Caco-2 (cell line): ENCODE measurements around the gene RPS6KA2. TPM values are rescaled to one million over a fixed set of nuclear protein-coding genes. Genes with fewer than 3 reads are reported as not detected.

ENCODE experiments used
- BruUV-seq: library from RNA; stranded (reverse); fragments of 400-500 nt; replicated peaks from 2 replicates; lab custom pipeline; 2021; lab: Mats Ljungman, UMichigan
- CTCF ChIA-PET: fragments of 300-600 bp; sonication (Branson Sonifier 250); formaldehyde crosslinking; loops from one replicate; lab custom pipeline; 2022; ENCODE audit warnings: antibody characterized with exemption; lab: Charles Lee
- POLR2A ChIA-PET: fragments of 300-600 bp; sonication (Branson Sonifier 250); formaldehyde crosslinking; loops from one replicate; lab custom pipeline; 2022; ENCODE audit warnings: antibody characterized with exemption; lab: Charles Lee
- DNase-seq, 2 experiments: peaks; one replicate each; pipeline versions ENCODE4 v3.0.0 to v3.0.0-alpha.2; 2020 to 2022
- H3K27me3 ChIP-seq: replicated peaks from 2 replicates; pipeline ENCODE4 v1.6.0; 2011; ENCODE audit warnings: low read length; ENCODE audit not compliant: control insufficient read depth, insufficient read depth
- H3K36me3 ChIP-seq: 2 replicates; pipeline ENCODE4 v1.5.1; 2011; ENCODE audit warnings: low read length; ENCODE audit not compliant: control insufficient read depth, insufficient read depth
- H3K4me1 ChIP-seq: fragments of 250-450 bp; sonication (Bioruptor Pico); 2 replicates; pipeline ENCODE4 v1.5.1; 2020; ENCODE audit warnings: mild to moderate bottlenecking
- H3K4me3 ChIP-seq: 2 replicates; pipeline ENCODE4 v1.5.1; 2011; ENCODE audit warnings: low read depth, mild to moderate bottlenecking, control low read depth, low read length
- H3K9me3 ChIP-seq: fragments of 250-450 bp; sonication (Bioruptor Pico); 2 replicates; pipeline ENCODE4 v1.5.1; 2020; ENCODE audit warnings: mild to moderate bottlenecking, moderate library complexity
- H3K27ac Mint-ChIP-seq: one replicate; pipeline ENCODE4 v1.8.0; 2022; ENCODE audit warnings: mixed read lengths; ENCODE audit not compliant: unreplicated experiment
- H3K27me3 Mint-ChIP-seq: one replicate; pipeline ENCODE4 v1.8.0; 2022; ENCODE audit warnings: mixed read lengths; ENCODE audit not compliant: insufficient read depth, unreplicated experiment
- H3K36me3 Mint-ChIP-seq: one replicate; pipeline ENCODE4 v1.8.0; 2022; ENCODE audit warnings: mild to moderate bottlenecking, mixed read lengths; ENCODE audit not compliant: insufficient read depth, unreplicated experiment
- H3K4me1 Mint-ChIP-seq: one replicate; pipeline ENCODE4 v1.8.0; 2022; ENCODE audit warnings: low read depth, mixed read lengths; ENCODE audit not compliant: unreplicated experiment
- H3K4me3 Mint-ChIP-seq: one replicate; pipeline ENCODE4 v1.8.0; 2022; ENCODE audit warnings: mild to moderate bottlenecking, moderate library complexity, mixed read lengths; ENCODE audit not compliant: unreplicated experiment
- H3K9me3 Mint-ChIP-seq: one replicate; pipeline ENCODE4 v1.8.0; 2022; ENCODE audit warnings: mixed read lengths; ENCODE audit not compliant: unreplicated experiment
- intact Hi-C: fragments of 100-400 bp; cut with micrococcal nuclease; formaldehyde crosslinking; loops from one replicate; pipeline ENCODE4 v1.10.0; 2022; ENCODE audit not compliant: unreplicated experiment
- total RNA-seq: library from RNA; stranded (reverse); gene quantifications from 2 replicates; pipeline ENCODE4 v1.2.3, GENCODE V29; 2022
- TF ChIP-seq, protein P1 (sequence below), 2 experiments: fragments of 200-600 bp in 1 of 2; IDR thresholded peaks; 1 replicate in 1 of 2; 2 replicates in 1 of 2; pipeline versions ENCODE4 v1.5.1 to v1.8.0; 2011 to 2022; ENCODE audit warnings: antibody characterized with exemption in 1 of 2, control low read depth in 1 of 2, inconsistent platforms in 1 of 2, low read depth in 1 of 2, low read length in 1 of 2, mild to moderate bottlenecking in 1 of 2, moderate library complexity in 1 of 2; ENCODE audit not compliant: insufficient read depth in 1 of 2, severe bottlenecking in 1 of 2, unreplicated experiment in 1 of 2

RPS6KA2 gene
- total RNA-seq, 1 experiment from 2014 or later = 5.6 TPM

GRCh38 chr6:166440729-166441128 lies 186.3 kb downstream of the RPS6KA2 start:
- Mint-ChIP-seq H3K27me3 (peaks cover 14% of the 10 kb centered on the region), H3K9me3 (no peaks in the 10 kb centered on the region), H3K4me1 (no peaks in the 10 kb centered on the region), H3K4me3 (no peak overlapping the region), H3K36me3 (no peaks in the 10 kb centered on the region), H3K27ac (no peak overlapping the region)
- Histone ChIP-seq H3K4me3 (no peak overlapping the region), H3K27me3 (no peaks in the 10 kb centered on the region; the same call in 1 of the 2 replicates), H3K9me3 (no peaks in the 10 kb centered on the region), H3K4me1 (no peaks in the 10 kb centered on the region), H3K36me3 (no peaks in the 10 kb centered on the region)
- intact Hi-C loops = no loop called here
- DNase-seq = no peak
- TF ChIP-seq, protein P1, sequence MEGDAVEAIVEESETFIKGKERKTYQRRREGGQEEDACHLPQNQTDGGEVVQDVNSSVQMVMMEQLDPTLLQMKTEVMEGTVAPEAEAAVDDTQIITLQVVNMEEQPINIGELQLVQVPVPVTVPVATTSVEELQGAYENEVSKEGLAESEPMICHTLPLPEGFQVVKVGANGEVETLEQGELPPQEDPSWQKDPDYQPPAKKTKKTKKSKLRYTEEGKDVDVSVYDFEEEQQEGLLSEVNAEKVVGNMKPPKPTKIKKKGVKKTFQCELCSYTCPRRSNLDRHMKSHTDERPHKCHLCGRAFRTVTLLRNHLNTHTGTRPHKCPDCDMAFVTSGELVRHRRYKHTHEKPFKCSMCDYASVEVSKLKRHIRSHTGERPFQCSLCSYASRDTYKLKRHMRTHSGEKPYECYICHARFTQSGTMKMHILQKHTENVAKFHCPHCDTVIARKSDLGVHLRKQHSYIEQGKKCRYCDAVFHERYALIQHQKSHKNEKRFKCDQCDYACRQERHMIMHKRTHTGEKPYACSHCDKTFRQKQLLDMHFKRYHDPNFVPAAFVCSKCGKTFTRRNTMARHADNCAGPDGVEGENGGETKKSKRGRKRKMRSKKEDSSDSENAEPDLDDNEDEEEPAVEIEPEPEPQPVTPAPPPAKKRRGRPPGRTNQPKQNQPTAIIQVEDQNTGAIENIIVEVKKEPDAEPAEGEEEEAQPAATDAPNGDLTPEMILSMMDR (IDR thresholded peaks at IDR 0.05; ENCODE audit: insufficient read depth in 1 of 2, low read depth in 1 of 2, low read length in 1 of 2, severe bottlenecking in 1 of 2, unreplicated experiment in 1 of 2) = no peak
- ChIA-PET CTCF (no interaction called here), POLR2A (no interaction called here)
- BruUV-seq = no TSS peak

DNA sequence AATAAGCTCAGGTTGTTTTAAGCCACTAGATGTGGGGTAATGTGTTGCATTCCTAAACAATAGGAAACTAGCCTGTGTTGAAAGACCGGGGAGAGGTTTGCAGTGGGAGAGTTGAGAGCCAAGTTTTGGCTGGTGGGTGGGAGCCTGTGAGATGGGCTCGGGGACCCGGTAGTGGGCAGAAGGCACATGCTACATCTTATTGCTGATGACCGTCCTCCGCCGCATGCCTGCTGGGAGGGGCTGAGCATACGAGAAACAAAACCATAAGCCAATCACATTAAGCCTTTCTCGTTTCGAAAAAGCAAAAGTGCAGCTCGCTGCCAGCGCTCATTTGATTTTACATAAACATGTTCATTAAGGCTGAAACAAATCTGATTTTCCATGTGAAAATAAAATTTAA lies 186.9 kb downstream of the RPS6KA2 start:
- BruUV-seq = no TSS peak
- Mint-ChIP-seq H3K27ac (no peak overlapping the region), H3K36me3 (no peaks in the 10 kb centered on the region)

DNA sequence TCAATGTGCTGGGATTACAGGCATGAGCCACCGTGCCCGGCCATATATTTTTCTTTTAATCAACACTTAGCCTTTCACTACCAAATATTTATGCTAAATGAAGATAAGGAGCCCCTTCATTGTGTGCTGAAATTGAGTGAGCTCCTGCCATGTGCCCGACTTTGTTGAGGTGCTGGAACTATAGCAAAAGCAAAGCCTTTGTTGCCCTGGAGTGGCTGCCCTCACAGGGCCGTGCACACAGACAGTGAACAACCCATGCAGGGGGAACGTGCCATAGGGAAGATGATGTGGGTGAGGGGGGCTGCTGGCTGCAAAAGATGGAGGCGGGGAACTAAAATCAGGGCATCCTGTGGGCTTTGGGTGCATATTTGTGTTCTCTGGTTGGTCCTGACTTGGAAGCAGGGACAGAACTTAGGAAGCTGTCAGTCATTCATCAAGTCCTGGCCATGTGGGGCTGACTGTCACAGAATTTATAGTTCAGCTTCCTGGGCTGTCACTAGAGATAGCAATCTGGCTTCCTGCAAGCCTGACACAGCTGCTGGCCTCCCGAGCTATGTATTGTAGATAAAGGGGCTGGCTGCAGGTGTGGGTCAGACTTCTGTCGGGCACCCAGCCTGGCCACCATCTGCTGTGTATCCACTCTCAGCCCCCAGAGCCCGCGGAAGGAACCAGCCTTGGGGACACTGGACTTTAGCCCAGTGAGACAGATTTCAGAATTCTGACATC lies 187.5 kb downstream of the RPS6KA2 start:
- Mint-ChIP-seq H3K9me3 (no peaks in the 10 kb centered on the region), H3K27ac (no peak overlapping the region), H3K27me3 (peaks cover 14% of the 10 kb centered on the region), H3K4me1 (no peaks in the 10 kb centered on the region), H3K36me3 (no peaks in the 10 kb centered on the region), H3K4me3 (no peak overlapping the region)
- TF ChIP-seq, protein P1 (IDR thresholded peaks at IDR 0.05; ENCODE audit: insufficient read depth in 1 of 2, low read depth in 1 of 2, low read length in 1 of 2, severe bottlenecking in 1 of 2, unreplicated experiment in 1 of 2) = no peak
- no peaks in the 10 kb centered on the region for H3K36me3 ChIP-seq
- no peaks in the 10 kb centered on the region; the same call in 1 of the 2 replicates for H3K27me3 ChIP-seq
- DNase-seq = no peak
- intact Hi-C loops = loop anchor here (10.0 kb wide), 1 partner anchor 325 kb away; no protein-coding TSS in a partner anchor
- H3K4me3 ChIP-seq = no peak overlapping the region
- no TSS peak for BruUV-seq
- CTCF ChIA-PET = interaction anchor here (1.2 kb wide), 1 partner anchor 188 kb away, joined by 5 read pairs; no protein-coding TSS in a partner anchor
- POLR2A ChIA-PET = no interaction called here
- no peaks in the 10 kb centered on the region for H3K9me3 ChIP-seq
- H3K4me1 ChIP-seq = no peaks in the 10 kb centered on the region

More for the DNA sequence above, 186.9 kb downstream of the RPS6KA2 start:
- TF ChIP-seq, protein P1 (IDR thresholded peaks at IDR 0.05; ENCODE audit: insufficient read depth in 1 of 2, low read depth in 1 of 2, low read length in 1 of 2, severe bottlenecking in 1 of 2, unreplicated experiment in 1 of 2) = no peak
- Histone ChIP-seq H3K4me3 (no peak overlapping the region), H3K36me3 (no peaks in the 10 kb centered on the region), H3K4me1 (no peaks in the 10 kb centered on the region), H3K27me3 (no peaks in the 10 kb centered on the region; the same call in 1 of the 2 replicates), H3K9me3 (no peaks in the 10 kb centered on the region)
- Mint-ChIP-seq H3K27me3 (peaks cover 14% of the 10 kb centered on the region), H3K4me1 (no peaks in the 10 kb centered on the region), H3K9me3 (no peaks in the 10 kb centered on the region), H3K4me3 (no peak overlapping the region)
- CTCF ChIA-PET = interaction anchor here (1.2 kb wide), 1 partner anchor 187 kb away, joined by 5 read pairs; no protein-coding TSS in a partner anchor
- intact Hi-C loops = no loop called here
- DNase-seq = no peak
- POLR2A ChIA-PET = no interaction called here
